Hippocampal formation (tissue), 2 donors: Measurements from ENCODE around the gene MBL2.

Experiments
- DNase-seq, 2 donors: peaks; one replicate each; lab custom pipeline; 2025; lab: John Stamatoyannopoulos, UW

The MBL2 gene

DNA sequence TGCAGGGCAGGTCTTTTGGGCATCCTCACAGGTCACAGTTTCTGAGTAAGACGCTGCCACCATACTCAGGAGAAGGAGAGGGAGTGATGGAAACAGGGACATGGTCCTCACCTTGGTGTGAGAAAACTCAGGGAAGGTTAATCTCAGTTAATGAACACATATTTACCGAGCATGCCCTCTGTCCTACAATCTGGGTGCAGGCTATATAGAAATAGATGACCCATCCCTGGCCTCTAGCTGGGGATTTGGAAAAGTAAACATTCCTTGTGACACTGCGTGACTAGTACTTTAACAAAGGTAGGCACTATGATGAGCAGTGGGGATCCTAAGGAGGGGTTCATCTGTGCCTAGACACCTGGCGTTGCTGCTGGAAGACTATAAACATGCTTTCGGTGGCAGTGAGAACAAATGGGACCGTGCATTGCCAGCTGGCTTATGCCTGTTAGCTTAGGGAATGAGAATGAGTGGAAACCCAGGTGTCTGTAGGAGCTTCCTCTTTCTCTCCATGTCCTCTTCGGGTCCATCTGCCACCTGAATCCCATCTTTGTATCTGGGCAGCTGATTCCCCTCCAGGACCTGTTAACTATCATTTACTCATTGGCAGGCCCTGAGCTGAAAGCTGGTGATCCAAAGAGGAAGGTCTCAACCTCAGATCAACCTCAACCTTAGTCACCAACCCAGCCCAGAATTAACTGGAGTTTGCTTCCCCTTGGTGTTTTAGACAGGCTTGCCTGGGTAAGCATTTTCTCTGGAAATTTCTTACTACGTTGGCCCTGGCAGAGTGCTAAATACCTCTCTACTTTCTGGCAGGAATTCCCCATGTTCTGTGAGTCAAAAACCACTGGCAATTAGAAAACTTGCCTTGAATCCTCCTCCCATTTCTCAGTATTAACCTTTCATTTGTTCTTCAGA lies 794 bp downstream of the MBL2 start:
- DNase-seq, result no peak

DNA sequence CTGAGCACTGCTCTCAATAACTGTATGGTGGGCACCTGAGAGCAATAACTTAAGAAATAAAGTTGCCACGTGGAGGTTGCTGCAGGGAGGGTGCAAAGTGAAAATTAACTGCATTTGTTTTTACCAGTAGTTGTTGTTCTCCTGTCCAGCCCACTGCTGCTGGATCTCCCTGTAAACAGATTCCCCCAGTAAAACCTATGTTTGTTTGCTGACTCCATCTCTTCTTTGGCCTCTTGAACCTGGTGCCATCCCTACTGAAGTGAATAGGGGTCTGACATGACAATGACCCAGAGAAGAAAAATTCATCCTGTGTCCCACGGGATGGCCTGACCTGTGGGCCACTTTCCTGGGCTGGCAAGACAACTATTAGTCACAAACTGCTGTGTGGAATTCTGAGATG lies 1.7 kb downstream of the MBL2 start:
- no peak for DNase-seq

DNA sequence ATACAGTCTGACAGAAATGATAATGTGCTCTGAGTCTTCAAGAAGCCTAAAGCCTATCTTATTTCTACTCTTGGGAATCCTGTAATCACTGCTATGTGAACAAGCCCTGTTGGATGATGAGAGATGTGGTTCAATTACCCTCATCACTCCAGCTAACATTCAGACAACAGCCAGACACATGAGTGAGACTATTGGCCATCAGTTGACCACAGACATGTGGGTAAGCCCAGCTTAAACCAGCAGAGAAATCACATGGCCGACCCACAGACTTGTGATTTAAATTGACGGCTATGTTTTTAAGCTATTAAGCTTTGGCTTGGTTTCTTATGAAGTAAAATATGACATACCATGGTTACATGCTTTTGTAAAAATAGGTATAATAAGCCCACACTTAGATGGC lies 2.6 kb downstream of the MBL2 start:
- no peak for DNase-seq

DNA sequence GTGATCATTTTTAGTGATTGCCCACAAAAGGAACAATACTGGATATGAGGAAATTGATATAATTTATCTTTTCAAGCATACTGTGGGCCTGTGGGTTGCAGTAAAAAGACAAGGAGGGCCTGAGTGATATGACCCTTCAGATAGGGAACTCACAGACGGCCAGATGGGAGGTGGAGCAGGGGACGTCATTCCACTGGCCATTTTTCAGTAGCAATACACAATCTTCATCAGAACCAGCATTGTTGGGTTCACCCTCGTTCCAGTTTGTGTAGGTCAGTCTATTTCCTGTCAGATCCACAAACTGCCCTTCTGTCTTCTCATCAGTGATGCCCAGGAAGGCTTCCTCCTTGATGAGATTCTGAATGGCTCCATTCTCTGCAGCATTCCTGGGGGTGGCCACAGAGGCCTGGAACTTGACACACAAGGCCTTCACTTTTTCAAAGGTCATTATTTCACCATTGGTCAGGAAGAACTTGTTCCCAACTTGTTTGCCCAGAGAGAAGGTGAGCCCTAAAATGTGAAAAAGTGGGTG lies 4.5 kb downstream of the MBL2 start:
- no peak for DNase-seq

DNA sequence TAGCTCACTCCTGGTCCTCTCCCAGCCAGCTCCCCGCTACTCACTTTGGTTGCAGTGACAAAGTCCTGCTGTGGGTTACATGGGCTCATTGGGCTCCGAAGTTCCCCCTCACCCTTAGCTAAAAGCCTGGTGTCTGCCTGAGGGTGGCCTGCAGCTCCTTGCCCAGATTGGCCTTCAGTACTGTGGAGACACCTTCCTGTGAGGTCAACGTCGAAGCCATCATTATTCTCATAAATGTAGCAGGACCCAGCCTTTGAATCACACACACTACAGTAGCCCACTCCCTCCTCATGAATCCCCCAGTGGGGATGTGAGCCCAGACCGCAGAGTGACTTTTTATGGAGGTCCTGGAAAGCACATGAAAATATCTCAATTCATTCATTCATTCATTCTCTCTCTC lies 10.5 kb downstream of the MBL2 start:
- DNase-seq, result no peak

DNA sequence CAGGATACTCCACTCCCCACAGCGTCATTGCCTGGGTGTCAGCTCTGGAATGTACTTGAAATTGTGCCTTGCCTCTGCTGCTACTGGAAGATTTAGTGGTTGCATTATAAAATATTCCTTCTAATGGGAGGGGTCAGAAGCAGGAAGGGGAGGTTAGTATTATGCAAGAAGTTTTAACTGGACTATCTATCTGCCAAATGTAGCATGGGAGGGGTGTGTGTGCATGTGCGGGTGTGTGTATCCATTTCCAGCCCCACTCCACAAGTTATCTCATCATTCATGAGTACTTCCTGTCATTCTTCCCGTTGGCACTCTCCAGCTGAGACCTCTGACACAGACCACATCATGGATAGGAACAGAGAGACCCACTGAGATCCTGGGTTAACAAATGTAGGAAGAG lies 13.4 kb downstream of the MBL2 start:
- no peak for DNase-seq

DNA sequence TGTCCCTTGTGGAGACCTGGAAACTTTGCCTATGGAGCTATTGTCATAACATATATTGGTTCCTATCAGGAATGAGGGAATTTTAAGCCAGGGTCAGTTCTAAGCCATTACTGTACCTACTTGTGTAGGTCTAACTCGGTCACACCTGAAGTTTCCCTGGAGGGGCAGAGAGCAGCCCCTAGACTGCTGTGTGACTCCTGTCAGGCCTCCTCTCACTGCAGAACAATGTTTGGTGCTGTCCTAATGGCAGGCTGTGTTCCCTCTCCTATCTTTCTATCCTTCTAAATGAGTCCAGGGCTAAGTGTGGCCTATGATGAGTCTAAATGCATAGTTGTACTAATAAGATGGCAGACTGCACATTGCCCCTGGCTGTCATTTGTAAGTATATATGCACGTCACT lies 14.2 kb downstream of the MBL2 start:
- DNase-seq, result no peak

DNA sequence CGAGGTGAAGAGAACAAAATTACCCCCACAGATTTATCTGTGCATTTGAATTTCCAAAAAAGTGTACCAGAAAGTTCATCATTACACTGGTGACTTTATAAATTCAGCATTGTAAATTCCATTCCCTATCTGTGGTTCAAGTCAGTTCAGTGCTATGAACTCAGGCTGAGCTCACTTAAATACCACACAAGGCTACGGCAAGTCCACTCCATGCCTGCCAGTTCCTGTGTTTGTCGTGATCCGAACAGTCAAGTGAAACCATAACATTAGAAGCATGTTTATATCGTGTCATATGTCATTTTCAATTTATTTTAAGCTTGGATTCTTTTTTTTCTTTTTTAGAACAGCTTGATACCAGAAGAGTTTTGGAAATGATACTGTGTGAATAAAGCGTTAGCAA lies 14.8 kb downstream of the MBL2 start:
- no peak for DNase-seq

DNA sequence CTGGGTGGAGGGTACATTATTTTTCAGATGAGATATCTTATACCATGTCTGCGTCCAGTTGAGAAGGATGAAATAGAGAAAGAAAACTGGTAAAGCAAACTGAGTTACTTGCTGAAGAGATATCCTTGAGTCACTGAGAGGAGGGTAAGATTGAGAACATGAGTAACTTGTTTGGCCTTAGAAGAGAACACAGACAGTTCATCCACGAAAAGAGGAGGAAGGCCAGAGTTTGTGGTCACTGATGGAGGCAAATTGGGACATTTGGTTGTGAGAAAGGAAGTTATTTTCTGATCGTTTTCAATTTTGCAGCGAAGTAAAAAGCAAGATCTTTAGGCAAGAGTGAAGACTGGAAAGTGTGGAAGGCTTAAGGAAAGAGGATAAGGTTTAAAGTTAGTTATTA lies 15.6 kb downstream of the MBL2 start:
- DNase-seq, result no peak

DNA sequence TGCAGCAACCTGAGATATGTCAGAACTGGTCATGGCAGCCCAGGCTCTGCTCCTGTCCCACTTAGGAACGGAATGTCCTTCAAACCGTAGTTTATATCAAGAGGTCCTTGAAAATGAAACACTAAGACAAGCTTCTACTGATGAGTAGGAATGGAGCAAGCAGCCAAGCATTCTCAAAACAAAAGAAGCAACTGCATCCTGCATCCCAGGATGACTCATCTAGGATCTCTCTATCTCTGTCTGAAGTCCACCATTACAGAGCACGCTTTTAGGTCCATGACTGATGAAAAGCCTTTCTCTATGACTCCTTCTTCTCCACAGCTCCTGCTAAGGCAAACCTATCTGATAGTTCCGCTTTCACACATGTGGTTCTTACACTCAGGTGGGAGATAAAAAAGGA lies 16.3 kb downstream of the MBL2 start:
- no peak for DNase-seq

DNA sequence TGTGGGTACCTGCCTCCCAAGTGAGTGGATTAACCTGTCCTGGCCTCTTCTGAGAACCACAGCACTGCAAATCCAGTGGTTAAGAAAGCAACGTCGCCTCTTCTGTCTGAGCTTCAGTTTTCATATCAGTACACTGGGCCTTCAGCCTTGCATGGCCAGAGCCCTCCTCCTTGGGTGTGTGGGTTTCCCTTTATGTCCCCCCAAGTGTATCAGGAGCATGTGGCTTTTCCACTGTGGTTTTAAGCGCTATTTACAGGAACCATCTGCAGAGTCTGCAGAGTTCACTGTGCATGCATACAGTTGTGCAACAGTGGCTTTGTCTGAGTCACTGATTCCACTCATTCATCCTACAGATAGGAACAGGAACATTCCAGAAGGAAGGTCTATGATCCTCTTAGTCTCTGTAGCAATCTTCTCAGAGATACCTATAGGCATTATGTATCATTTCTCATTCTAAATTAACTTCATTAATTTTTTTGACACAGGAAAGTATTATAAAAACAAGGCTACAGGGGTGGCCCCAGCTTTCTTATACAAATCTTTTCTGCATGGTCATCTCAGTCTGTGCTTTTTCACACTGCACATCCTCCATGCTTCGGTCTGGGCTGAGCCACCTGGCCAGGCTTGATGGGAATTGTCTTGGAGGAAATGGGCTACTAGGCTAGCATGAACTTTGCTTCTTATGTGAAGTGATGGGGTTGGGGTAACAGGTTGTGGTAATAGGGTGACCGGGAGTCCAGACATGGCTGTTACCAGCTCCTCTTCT lies 17.1 kb downstream of the MBL2 start:
- peak in 1 of 2 donors; percentile 6 for DNase-seq

DNA sequence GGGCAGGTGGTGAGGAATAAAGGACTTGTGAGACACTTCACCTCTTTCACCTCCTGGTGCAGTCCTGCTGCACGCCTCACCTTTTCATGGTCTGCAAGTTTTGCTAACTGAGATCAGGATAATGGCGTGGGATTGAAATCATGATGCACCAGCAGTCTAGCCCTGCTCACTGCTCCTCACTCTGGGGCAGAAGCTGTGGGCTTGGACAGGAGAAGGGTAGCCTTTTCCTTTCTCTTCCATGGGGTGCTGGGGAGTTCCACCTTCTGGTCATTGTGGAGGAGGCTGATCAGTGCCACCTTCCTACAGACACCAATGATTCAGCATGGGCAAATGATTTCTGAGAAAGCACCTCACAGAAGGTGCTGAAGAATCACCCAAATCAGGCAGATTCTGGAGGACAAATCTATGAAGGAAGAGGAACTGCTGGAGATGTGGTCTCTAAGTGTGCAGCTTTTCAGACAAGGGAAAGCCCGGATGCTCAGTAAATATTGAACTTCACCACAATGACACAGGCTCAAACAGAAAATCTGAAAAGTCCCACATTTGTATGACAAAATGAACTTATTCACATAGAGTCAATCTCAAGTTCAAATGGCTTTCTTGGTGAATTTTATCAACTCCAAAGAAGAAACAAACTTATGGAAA lies 19.7 kb downstream of the MBL2 start:
- peak in 1 of 2 donors; percentile 4 for DNase-seq

DNA sequence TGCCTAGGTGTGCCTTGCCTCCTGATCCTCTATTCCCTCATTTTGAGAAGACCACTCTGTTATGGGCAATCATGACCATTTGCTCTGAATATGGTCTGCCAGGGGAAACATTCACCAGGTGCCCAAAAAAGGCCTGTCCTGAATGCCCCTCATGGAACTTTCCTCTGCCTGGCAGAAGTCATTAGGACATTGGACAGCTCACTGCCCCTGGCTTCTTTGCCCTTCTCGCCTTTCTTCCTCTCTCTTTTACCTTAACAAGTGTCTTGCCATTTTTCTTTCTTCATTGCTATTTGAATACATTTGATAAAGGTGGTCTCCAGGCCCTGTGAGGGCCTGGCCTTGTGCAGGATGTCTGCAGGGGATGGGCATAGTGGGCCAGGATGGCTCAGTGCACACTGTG lies 20.3 kb downstream of the MBL2 start:
- DNase-seq, result no peak

DNA sequence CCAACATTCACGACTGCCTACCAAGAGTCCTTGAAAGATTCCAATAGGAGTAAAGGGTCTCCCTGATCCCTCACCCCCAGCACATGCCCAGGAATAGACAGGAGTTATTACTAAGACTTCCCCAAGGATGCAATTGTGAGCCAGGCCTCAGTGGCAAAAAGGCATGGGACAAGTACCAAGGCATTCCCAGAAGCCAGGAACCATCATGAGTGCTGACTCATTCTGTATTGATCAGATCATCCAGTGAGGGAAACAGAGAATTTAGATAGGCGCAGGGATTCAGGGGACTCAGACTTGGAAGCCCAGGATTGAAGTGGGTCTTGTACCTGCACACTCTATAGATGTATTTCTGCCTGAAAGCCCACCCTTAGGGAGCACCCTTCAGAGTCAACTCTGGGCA lies 21.2 kb downstream of the MBL2 start:
- no peak for DNase-seq

DNA sequence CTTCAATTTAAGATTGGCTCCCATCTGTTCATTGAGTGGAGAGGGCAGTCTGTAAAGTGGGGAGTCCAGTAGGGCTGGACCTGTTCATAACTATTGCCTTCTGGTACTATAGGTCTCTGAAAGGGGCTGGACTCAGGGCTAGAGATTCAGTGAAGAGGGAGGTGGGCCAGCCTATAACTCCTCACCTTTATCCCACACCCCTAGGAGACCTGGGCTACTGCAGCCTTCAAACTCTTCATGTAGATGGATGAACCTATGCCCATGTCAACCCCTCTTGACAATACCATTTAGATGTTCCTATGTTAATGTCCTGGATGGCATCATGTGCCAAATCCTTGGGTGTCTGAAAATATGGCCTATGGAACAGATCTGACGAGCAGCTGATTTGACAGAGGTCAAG lies 22.0 kb downstream of the MBL2 start:
- DNase-seq, result no peak

DNA sequence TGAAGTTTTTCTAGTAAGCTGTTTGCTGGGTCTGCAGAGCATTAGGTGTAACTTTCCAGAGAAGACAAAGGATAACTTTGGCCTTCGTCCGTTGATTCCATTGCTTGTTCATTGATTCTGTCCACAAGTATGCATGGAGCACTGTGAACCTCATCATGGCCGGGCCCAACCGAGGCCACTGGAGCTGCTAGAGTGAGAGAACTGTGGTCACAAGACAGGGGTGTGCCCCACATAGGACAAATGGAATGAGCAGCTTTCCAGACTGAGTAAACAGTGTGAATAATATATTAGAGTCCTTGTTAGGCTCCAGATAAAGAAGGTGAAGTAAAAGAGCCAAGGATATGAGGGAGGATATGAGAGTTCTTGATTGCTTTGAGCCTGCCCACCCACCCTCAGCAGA lies 24.9 kb downstream of the MBL2 start:
- DNase-seq, result no peak

DNA sequence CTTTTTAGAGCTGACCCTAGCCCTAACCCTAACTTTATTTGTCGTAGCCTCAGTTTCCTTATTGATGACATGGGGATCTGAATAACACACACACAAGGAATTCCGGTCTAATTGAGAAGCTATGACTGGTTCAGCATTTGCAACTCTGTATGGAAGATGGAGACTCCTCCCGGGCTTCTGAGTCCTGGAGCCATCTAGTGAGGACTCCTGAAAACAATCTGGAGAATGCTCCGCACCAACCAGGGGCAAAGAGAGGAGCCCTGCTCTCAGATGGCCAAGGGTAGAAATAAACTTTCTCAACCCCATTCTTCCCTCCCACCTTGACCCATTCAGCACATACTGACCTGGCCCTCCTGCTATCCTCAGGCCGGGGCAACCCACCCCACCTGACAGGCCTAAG lies 26.4 kb downstream of the MBL2 start:
- no peak for DNase-seq

DNA sequence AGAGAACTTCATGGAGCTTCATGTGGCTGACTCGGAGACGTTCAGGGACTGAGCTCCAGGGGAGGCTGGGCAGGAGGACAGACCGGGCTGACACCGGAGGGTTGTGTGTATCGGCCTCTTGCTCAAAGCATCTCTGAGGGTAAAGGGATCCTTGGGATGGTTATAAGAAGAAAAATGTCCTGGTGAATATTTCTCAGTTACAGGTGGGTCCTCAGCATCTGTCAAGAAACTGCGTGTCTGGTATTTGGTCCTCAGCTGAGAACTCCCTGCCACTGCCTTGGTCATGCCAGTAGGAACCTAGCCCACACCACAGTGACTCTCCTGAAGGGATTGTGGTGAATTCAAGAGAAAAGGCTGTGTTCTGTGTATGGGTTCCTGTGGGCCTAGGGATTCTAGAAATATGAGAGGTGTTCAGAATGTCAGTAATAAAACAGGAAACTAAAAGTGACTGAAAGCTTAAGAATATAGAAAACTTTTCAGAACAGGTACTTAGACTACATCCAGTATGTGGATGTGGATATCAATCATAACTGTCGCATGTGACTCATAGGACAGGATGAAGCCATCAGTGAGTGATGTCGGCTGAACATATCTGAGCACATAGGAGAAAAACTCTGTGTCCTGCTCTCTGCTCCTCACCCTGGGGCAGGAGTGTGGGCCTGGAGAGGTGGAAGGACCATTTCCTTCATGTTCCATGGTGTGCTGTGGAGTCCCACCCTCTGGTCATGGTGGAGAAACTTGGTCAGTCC lies 28.4 kb downstream of the MBL2 start:
- DNase-seq, result no peak

DNA sequence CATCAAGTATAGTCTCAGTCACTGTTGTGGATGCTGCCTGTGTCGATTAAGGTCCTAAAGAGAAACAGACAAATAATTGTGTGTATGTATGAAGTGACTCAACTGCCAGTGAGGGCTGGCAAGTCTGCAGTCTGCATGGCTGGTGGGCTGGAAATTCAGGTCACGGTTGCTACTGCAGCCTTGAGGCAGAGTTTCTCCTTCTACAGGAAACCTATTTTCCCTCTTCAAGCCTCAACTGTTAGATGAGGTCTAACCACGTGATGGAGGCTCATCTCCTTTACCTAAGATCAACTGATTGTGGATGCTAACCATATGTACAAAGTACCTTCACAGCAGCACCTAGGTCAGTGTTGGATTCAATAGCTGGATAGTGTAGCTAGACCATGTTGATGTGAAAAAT lies 29.9 kb downstream of the MBL2 start:
- DNase-seq, result no peak

DNA sequence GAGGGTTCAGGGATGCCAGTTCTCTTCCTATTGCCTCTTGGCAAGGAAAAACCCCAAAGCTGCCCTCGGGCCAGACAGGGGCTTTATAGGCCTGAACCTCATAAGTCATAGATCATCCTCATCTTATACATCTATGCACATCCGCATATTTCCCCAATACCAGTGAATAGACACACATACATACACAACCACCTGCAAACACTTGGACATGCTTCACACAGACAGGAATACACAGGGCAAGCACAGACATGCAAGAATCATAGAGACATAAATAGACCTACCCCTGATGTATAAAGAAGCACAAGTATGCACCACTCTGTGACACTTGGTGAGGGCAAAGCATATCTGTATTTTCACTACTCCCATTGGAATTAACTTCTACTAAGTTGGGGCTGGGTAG lies 30.7 kb downstream of the MBL2 start:
- DNase-seq, result no peak

DNA sequence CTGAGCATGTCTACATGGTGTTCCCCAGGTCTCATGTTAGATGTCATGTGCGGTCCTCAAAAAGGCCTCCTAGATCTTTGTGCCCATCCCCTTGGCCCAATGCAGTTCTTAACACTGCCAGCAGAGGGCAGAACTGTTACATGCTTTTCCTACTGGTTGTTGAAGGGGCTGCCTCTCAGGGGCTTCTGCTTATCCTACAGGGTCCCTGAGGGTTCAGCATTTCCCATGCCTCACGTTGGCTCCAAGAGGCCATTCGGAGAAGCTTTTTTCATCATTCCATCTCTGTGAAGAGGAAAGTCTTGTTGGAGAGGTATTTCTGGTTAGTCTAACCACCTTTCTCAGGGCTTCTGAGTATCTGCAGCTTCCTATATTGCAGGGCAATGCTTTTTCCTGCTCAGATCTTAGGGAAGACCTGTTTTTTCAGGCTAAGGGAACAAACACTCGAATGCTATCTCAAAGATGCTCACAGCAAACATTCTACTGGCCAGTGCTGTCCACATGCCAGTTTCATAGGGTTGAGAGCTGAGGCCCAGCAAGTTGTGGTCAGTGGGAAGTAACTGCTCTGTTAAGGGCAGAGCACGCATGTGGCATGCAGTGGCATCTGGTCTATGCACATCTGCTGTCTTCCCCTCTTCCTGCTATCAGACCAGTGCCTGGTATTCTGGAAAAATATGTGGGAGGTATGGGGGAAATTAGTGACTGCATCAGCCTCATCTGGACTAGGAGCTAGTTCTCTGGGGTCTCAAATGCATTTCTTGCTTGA lies 31.5 kb downstream of the MBL2 start:
- peak in 1 of 2 donors; percentile 38 for DNase-seq
